Activated CD4-positive, alpha-beta T cell treated with anti-CD3 and anti-CD28 coated beads for 24 hours (primary cell): ENCODE results near the gene INF2.
A peak's percentile ranks its signal among the peaks of the same experiment; 100 is the strongest.

Source experiments
- DNase-seq, 2 donors: peaks; one replicate each; pipeline ENCODE4 v3.0.0-alpha.2; 2020; ENCODE audit warnings: low read depth in 2 of 2

INF2 gene

DNA sequence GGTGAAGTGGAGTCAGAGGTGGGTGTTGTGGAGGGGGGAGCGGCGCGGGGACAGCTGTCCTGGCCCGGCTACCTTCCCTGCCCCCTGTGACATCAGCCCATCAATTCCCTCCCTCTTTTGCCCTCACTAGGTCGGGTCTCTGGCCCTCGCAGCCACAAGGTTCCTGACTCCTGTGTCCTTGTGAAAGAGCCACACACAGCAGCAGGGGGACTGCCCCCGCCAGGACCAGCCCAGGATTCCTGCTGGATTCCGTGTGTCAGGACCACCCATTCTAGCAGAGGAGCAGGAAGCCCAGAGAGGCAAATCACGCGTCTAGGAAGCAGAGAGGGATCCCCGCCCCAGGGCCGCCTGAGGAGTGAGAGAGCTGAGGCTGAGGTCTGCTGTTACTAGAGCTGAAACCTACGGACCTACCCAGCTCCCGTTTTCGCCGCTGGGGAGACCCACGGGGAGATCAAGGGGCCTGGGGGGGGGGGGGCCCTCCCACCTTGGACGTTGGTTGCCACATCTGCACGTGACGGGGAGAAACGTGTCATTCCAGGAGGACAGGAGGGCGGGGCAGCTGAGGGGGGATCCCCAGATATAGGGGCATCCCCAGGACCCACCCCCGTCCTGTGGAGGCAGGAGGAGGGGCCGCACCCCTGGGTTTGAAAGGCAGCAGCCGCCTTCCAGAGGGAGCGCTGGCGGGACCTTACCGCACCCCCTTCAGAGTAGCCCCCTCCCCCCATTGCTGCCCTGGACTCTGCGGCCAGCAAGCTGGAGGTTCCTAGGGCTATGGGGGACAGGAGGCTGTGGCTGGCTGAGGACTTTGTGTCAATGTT is 12.5 kb upstream of the INF2 start:
- DNase-seq: peak; percentile 35 to 62

DNA sequence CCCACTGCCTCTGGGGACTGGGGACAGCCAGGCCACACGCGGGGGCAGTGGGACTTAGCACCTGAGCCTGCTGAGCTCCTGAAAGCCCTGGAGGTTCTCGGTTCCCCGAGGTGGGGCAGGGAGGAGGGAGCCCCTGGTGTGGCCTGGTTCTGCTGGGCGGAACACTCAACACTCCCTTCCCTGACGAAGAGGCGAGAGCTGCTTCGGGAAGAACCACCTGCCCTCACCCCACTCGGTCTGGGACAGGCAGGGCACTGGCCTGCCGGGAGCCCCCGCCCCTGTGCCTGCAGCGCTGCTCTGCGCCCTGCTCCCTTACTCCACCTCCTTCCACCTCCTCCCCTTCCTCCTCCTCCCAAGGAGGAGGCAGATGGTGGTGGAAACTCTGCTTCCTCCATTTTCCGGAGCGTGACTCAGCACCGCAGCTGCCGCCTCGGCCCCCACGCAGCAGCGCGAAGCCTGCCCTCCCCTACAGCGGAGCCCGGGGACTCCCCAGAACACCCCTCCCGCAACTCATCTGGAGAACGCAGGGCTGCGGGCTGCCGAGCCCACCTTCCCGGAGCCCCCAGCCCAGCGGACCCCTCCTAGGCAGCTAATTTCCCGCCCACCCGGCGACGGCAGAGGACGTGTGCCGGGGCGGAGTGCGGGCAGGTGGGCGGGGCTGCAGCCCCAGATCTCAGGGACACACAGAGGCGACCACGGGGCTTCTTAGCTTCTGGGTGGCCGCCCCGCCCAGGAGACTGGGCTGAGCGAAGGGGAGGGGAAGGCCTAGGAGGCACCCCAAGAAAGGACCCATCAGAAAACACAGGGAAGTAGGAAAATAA is 11.7 kb upstream of the INF2 start:
- DNase-seq: peak; percentile 64 to 72

- DNase-seq: no peak
These were observed 11.1 kb upstream of the INF2 start for GRCh38 chr14:104678346-104678745.

DNA sequence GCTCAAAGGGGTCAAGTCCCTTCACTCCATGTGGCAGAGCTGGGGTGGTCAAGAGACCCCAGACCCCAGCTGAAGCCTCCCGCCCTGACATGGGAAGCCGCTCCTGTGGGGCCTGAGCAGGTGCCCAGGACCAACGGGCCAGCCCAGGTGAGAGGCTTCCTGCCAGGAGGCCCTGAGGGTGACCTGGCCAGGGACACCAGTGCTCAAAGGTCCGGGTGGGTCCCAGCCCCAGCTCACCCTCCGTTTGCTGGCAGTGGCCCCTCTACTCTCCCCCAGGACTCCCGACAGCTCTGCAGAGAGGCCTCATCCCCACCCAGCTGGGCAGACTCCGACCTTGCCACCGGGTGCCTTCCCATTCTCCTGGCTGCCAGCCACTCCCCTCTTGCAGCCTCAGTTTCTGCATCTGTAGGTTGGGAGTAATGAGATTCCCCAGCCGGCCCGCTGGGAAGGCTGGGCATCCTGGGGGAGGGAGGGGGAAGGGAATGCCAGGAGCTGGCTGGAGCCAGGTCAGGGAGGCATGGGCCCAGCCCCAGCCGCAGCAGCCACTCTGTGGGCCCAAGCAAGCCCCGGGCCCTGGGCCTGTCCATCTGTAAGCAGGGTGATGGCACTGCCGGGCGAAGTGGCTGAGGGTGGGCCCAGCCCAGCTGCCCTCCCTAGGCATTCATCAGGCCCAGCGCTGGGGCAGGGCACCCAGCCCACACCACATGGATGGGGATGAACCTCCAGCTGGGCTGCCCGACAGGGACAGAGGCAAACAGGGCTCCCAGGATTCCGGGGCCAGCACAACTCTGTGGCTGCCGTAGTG is 10.3 kb upstream of the INF2 start:
- no peak for DNase-seq

DNA sequence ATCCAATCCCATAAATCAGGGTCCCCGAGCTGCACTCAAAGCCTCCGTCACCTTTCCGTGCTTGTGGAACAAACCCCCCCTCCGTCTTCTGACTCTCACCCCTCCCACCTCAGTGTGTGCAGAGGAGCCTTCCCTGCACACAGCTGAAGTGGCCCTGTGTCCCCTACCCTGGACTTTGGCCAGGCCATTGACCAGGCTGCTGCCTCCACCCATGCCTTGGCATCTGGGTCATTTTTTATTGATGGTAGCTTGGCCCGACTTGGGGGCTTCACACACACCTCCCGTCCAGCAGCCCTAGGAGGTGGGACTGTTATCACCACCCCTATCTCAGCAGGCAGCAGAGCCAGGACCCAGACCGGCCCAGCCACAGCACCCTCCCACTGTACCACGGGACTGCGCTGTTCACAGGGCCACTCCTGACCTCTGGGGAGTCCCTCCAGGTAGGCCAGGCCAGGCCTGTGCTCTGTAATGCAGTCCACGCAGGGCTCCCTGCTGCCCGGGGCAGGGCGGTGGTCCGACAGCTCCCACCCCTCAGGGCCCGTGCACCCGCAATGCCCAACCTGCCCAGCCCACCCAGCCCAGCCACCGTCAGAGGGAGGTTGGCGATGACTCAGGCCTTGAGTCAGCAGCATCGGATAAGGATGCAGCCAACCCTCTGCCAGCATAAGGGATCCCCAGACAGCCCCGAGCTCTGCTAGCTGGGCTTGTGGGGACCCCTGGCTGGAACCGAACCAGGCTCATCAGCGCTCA is 9.2 kb upstream of the INF2 start:
- DNase-seq: no peak

GRCh38 chr14:104680806-104681688 is 8.4 kb upstream of the INF2 start:
- DNase-seq: no peak

GRCh38 chr14:104681689-104682074 is 7.7 kb upstream of the INF2 start:
- no peak for DNase-seq

GRCh38 chr14:104682107-104682593 is 7.3 kb upstream of the INF2 start:
- DNase-seq: no peak

- no peak for DNase-seq
These were observed 5.6 kb upstream of the INF2 start for GRCh38 chr14:104683653-104684448.

DNA sequence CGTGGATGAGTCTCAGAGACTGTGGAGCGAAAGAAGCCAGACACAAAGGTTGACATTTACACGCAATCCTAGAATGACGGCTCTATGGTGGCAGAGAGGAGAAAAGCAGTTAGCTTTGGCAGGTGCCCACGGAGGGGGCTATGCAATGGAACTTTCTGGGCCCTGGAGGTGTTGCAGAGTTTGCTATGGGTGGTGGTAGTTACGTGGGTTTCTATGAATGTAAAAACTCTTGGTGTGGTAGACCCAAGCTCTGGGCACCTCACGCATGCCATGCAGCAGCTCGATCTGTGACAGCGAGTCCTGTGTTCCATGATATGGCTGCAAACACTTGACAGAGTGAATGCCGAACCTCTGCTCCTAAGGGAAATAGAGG is 5.0 kb upstream of the INF2 start:
- DNase-seq: no peak

DNA sequence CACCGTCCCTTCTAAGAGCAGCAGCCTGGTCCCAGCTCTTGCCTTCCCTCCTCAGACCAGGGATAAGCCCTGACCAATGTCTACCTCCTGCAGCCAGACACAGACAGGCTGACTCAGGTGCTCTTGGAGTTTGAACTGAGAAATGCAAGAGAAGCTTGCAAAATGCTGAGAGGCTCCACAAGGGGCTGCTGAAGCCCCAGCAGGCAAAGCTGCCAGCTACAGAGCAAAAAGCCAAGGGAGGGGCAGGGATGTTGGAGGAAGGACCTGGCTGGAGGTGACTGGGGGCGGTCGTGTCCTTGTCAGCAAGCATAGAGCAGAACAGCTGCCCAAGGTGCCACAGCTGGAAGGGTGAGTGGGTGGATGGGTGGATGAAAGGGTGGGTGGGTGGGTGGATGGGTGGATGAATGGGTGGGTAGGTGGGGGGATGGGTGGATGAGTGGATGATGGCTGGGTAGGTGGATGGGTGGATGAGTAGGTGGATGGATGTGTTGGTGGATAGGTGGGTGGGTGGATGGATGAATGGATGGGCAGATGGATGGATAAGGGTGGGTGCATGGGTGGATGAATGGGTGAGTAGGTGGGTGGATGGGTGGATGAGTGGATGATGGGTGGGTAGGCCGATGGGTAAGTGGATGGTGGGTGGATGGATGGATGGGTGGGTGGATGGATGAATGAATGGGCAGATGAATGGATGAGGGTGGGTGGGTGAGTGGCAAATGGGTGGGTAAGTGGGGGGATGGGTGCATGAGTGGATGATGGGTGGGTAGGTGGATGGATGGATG is 4.0 kb upstream of the INF2 start:
- no peak for DNase-seq

DNA sequence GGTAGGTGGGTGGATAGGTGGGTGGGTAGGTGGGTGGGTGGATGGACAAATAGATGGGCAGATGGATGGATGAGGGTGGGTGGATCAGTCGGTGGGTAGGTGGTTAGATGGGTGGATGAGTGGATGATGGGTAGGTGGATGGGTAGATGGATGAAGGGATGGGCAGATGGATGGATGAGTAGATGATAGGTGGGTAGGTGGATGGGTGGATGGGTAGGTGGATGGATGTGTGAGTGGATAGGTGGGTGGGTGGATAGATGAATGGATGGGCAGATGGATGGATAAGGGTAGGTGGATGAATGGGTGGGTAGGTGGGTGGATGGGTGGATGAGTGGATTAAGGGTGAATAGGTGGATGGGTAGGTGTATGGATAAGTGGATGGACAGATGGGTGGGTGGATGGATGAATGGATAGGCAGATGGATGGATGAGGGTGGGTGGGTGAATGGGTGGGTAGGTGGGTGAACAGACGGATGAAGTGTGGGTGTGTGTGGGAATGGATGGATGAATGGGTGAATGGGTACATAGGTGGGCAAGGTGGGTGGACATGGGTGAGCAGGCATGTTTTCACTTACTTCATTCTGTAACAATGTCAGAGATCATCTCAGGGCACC is 3.3 kb upstream of the INF2 start:
- no peak for DNase-seq

DNA sequence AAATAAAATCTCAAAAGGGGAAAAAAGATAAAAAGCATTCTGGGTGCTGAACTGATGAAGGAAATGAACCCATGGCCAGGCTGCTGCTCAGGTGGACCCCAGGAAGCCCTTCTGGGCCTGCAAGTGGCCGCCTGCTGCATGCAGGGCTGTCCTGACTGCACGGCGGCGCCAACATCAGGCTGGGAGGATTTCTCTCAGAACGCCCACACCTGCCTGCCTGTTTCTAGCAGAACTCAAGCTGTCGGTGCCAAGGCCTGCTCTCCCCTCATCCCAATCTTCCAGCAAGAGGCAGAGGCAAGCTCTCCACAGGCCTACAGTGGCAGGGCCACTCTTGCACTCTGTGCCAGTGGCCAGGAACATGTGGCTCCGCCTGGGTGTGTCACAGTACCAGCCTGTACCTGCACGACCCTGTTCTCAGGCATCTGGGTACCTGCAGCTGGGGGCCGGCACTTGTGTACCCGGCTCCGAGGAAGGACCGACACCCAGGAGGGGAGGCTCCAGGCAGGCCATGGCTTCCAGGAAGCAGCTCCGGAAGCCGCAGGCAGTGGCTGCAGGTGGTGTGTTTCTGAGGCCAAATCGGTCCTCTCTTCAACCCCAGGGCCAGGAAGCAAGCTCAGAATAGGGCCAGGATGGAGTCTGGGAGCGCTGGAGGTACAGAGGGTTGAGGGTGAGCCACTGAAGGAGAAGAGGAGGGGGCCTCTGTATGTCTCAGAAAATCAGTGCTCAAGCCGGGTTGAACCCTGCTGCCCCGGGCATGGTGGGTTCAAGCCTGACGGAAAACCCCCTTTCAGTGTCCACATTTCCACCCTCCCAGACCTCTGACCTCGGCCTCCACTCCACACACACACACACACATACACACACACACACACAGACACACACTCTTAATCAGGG is 2.5 kb upstream of the INF2 start:
- no peak for DNase-seq

GRCh38 chr14:104687601-104688504 is 1.6 kb upstream of the INF2 start:
- no peak for DNase-seq

DNA sequence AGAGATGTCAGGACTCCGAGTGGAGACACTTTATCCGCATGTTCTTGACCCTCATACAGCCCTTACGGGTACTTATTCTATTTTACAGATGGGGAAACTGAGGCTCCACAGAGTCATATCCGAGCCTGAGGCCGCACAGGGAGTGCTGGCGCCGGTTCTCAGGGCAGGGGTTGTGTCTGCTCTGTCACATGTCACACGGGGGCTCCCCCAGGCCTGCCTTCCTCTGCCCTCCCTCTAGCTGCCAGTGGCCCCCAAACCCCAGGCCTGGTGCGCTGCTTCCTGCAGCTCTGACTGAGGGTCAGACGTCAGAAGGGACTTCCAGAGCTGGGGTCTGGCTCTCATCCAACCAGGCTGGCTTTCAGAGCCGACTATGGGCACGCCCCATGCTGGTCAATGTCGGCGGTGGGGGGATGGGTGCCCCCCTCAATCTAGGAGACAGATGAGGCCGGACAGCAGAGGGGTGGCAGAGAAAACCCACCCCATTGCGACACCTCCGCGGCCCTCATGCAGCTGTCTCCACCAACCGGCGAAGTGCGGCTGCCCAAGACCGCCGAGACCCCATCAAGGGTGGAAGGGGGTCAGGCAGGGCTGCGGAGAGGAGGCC is 811 bp upstream of the INF2 start:
- DNase-seq: no peak
